Measurements from ENCODE around the gene PDE4D.
"Not testable (repeated sequence)": the region's sequence is repeated elsewhere in the genome, so short reads cannot be mapped to it uniquely, and the experiment has no call there.

The PDE4D gene

DNA sequence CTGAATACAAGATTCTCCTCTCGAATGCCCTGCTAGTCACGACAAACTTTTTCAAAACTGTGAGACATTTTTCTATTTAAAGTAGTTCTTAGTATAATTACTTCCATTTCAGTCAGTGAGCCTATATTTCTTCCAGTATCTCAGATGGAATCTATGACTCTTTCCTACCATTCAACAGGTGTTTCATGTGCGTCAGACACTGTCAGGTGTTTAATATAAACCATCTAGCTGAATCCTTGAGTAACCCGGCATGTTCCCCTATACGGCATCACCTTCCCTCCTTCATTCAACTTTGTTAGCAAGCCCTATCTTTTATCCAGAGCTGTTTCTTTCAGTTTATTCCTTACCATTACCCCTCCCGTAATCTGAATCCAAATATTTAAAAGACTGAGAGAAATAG lies 891.8 kb downstream of the PDE4D start:
- no peak for DNase-seq (ENCODE audit: low spot score)

DNA sequence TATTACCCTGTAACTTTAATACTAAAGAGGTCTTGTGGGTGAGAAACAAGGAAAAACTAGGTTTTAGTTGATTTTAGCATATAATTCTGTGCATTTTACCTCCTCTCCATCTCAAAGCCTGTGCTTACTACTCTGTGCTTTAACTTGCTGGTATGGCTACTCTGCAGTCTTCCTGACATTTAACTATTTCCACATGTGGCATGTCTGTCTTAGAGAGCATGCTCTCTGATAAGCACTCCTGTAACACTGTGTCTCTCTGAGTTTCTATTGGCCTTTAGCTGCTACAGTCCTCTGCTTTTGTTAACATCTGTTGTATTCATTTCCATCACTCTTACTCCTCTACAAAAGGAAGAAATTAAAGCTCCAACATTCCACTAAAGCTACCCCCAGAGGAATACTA lies 892.4 kb downstream of the PDE4D start:
- no peak for DNase-seq (ENCODE audit: low spot score)

DNA sequence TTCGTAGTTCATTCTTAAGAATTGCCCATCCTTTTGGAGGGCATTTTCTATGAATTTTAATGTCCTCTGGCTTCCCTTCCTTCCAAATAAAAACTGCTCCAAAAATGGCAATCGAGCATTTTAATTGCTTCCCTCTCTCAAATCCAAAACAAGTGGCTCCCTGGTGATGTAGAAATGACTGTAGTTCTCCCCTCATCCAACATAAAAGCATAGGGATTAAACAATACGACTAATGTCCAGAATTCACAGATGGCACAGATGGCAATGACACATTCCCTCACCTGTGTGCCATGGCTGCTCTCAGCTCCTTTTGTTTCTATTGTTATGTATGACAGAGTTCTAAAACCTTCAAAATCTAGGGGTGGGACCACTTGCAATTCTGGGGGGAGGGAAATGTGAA lies 893.3 kb downstream of the PDE4D start:
- no peak for DNase-seq (ENCODE audit: low spot score)

DNA sequence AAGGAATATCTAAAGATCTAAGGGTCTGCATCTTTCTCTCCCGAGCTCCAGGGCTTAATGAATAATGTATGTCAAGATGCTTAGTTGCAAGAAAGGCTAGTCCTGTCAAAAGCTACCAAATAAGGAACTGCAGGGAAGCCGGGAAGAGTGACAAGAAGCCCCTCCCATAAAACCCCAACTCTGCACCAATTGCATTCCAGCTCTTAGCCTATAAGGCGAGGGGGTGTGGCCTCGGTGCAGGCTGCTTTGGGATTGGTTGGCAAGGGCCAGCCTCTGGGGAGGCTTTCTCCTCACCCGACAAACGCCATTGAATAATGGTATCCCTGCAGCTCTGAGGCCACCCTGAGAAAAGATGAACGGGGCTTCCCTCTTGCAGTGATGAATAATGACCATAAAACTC lies 893.7 kb downstream of the PDE4D start:
- no peak for DNase-seq (ENCODE audit: low spot score)

DNA sequence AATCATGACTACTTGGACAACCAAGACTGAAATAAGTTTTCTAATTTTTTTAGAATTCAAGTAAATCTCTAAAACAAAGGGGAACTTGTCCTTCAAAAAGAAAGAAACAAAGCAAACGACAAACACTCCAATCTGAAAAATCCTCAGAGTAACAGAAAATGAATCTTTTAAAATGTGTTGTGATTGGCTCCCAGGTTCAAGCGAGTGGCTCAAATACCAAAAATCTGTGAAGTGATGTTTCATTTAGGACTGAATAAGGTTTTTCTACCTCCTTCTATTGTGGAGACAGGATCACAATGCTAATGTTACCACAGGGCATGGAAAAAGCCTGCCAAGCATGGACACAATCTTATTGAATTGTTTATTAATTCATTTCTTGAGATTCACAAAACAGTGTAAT lies 895.0 kb downstream of the PDE4D start:
- no peak for DNase-seq (ENCODE audit: low spot score)

DNA sequence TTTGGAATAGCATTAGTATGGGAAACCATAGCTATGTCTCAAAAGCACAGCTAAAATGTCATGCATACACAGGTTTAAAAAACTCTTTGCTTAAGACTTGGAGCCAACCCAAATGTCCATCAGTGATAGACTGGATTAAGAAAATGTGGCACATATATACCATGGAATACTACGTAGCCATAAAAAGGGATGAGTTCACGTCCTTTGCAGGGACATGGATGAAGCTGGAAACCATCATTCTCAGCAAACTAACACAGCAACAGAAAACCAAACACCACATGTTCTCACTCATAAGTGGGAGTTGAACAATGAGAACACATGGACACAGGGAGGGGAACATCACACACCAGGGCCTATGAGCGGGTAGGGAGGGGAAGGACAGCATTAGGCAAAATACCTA lies 897.7 kb downstream of the PDE4D start:
- not testable (repeated sequence) for DNase-seq (ENCODE audit: low spot score)

DNA sequence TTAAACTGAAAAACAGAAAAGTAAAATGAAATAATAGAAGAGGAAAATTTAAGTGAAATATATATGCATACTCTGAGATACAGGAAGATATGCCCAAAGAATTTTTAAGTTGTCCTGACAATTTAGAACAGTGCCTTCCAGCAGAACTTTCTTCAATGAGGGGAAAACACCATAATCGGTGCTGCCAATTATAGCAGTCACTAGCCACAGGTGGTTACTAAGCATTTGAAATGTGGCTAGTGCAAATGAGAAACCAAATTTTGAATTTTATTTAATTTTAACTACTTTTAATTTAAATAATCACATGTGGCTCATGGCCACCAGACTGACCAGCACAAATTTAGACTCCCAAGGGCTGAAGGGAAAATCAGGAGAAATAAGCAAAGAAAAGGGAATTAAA lies 900.1 kb downstream of the PDE4D start:
- no peak for DNase-seq (ENCODE audit: low spot score)

DNA sequence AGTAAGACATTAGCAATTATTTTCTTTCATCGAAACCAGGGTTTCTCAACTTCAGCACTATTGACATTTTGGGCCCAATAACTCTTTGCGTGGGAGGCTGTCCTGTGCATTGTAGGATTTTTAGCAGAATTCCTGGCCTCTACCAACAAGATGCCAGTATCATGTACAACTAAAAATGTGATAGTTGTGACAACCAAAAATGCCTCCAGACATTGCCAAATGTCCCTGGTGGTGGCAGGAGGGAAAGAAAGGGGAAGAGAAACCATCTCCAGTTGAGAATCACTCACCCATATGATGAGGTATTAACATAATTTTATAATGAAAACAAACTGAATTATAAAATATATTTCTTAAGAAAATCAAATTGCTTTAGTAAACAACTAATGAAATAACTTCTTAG lies 904.6 kb downstream of the PDE4D start:
- DNase-seq (ENCODE audit: low spot score), result no peak

DNA sequence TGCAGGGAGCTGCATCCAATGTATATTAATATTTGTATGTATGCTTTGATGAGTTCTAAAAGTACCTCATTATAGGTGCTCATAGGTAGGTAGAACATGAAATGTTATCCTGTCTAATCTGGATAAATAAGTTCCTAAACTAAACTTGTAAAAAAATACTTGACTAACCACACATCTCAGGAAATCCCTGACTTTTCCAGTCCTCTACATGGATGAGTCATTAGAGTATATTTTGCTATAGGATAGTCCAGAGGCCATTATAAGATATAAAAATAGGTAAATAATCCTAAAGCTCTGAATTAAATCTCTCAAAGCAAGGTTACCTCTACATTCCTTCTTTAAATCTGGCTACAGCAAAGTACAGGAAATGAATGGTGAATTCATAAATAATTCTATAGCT lies 906.3 kb downstream of the PDE4D start:
- no peak for DNase-seq (ENCODE audit: low spot score)

DNA sequence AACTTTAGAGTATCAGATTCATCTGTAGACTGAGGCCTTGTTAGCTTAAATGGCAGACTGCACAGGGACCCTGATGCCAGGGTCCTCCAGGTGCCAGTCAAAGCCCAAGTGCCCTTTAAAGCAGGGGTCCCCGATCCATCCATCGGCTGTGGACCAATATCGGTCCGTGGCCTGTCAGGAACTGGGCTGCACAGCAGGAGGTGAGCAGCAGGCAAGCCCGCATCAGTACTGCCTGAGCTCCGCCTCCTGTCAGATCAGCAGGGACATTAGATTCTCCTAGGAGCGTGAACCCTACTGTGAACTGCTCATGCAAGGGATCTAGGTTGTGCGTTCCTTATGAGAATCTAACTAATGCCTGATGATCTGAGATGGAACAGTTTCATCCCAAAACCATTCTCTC lies 907.2 kb downstream of the PDE4D start:
- DNase-seq (ENCODE audit: low spot score), result no peak

DNA sequence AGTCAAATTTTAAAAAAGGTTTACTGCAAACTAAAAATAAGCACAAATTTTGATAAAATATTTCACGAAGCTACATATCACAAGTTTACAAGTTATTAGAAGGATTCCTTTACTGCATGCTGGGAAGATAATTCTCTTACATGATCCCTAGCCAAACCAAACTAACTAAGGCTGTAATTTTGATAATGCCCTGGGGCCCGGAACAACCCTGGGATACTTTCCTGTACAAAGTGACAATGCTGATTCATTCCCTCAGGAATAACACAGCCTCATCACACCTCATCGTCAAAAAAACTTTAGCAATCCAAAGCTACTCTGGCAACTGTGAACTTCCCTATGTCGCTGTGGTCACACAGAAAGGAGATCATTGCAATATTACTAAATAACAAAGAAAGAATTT lies 907.8 kb downstream of the PDE4D start:
- DNase-seq (ENCODE audit: low spot score), result no peak

DNA sequence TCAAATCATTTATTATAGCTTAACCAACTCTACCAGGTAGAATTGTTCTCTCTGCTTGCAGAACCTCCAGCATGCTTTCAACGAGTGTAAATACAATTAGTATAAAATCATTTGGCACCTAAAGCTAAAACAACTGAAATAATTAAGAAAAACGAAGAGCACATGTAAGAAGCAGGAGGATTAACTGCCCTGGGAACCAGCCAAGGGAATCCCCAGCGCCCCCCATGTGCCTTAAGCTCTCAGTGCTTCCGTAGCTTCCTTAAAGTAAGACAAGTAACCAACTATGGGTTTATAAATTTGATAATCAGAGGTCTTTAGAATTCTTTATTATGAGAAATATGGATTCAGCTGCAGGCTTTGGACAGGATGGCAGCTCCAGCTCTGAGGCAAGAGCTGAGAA lies 908.2 kb downstream of the PDE4D start:
- no peak for DNase-seq (ENCODE audit: low spot score)

DNA sequence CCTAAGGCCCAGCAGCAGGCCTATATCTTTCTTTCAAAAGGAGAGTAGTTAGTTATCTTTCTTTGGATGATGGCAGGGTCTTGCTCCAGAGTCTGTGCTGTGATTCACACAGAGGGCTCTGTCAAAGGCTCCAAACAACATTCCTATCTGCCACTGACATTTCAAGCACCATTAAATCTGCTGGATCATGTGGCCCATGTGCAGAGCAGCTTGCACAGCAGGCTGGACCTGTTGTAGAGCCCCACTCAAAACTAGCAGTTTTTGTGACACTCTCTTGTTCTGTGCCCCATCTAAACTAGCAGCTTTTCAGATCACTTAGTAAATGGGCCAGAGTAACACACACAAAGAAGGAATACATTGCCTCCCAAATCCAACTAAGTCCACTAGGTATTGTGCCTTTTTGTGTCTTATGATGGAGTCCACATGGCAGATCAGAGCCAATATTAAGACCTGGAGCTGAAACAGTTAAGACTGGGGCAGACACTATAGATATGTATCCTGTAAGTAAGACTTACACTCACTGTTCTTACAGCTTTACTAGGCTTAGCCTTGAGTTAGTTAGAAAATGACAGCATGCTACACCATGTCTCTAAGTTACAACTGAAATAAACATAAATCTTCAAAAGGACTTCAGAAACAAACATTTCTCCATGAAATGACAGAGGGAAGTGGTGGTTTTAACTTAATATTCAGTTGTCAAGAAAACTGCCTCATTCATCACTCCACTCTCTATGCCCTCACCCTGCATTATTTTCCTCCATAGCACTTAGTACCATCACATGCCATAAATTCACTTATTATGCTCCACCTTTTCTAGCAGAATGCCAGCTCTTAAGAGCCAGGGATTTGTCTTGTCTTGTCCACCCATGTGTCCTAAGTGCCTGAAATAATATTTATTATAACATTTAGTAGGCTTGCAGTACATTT lies 909.7 kb downstream of the PDE4D start:
- no peak for DNase-seq (ENCODE audit: low spot score)

DNA sequence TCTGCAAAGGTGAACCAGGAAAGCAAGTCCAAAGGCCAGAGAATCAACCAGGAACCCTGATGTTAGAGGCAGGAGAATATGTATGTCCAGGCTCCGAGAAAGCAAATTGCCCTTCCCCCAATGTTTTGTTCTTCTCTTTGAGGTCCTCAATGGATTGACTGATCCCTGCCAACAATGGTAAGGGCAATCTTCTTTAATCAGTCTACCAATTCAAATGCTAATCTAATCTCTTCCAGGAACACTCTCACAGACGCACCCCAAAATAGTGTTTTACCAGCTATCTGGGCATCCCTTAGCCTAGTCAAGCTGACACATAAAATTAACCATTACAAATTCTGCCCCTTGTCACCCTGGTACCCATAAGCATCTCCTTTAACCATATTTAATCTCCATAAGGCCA lies 912.6 kb downstream of the PDE4D start:
- DNase-seq (ENCODE audit: low spot score), result no peak

DNA sequence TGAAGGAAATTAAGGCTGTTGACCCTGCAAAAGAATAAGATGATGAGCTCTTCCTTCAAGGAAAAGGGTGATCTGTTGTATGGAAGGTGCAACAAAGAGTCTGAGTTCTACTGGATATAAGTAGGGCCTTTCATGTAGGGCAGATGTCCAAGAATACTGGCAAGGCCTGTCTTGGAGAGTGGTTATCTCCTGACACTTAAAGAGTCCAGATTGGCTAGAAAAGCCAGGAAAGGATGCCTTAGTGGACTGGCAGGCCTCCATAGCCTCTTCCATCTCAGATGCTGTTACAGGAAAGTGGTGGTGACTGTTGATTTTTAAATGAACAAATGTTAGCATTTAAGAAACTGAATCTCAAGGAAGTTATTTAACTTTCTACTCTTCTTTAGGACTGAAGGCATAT lies 914.4 kb downstream of the PDE4D start:
- no peak for DNase-seq (ENCODE audit: low spot score)

DNA sequence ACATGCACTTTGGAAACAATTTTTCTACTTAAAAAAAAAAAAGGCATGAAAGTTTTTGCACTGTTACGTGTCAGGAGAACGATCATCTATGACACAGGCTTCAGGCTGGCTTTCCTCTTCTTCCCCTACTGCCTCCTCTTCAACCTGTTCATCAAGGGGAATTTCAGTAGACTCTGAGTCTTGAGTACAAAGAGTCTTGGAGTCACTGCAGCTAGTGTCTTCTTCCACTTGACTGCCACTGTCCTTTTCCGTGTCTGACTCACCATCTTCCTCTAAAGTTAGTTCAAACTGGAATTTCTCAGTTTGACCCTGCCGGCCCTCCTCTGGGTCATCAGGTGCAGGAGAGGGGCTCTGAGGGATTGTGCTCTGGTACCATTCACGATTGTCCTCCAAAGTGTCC lies 918.9 kb downstream of the PDE4D start:
- DNase-seq (ENCODE audit: low spot score), result no peak

DNA sequence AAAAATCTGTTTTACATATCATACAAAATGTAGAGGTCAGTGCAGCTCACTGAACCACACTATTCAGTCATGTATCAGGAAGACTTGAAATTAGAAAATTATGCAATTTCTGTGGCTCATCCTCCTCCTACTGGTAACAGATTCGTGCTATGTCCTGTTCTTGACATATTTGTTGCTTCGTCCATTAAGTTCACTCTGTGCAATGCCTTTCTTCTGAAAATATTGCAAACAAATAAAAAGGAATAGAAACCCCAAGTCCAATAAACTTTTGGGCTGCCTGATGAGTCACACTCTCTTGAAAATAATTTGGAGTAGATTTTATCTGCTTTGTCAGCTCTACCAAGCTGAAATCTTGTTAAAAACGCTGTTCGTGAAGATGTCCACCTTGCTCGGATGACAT lies 919.4 kb downstream of the PDE4D start:
- DNase-seq (ENCODE audit: low spot score), result no peak

DNA sequence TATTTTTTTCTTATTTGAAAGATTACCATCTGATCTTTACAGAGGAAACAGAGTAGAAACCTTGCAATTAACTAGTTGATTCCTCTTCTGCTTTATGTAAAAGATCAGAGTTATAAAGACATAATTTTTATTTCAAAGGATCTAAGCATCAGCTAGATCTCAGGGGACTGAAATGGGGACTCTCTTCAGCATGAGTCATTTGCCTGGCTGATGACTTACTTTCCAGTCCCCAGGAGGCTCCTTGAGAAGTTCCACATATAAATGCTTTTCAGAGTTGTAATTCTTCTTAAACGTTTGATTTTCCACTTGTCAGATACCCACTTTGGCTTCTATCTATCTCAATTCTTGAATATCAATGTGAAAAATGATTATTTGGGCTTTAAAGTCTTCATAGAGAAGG lies 921.2 kb downstream of the PDE4D start:
- DNase-seq (ENCODE audit: low spot score), result no peak

DNA sequence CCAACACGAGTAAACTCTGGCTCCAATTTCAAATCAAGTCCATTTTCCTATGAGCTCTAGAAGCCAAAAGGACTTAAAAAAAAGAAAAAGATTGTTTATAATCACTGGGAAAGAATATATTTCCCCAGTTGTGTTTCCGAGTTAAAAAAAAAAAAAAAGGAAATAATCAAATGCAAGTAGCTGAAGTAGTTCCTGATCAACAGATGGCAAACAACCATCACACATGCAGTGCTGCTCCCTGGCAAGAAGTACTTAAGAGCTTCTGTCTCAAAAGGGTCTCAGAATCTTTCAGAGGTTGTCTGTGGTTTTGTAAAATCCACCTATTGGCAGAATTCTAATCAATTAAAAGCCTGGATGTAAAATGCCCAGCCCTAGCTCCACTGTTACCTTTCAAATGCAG lies 922.8 kb downstream of the PDE4D start:
- no peak for DNase-seq (ENCODE audit: low spot score)

DNA sequence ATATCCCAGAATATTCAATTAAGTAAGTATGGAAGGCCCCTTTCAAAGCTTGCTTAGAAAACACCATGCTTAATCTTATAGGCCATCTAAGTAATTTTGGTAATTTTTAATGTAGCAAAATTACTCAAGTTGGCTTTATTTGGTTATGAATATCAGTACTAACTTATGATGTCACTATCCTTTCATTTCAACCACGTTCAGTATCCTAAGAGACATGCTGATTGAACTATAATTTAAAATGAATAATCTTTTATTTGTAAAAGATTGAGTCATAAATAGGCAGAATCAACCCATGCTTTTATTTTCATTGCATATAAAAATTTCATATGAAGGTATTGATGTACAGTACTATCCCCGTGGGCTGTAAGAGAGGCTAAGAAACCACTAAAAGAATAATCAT lies 923.7 kb downstream of the PDE4D start:
- no peak for DNase-seq (ENCODE audit: low spot score)

DNA sequence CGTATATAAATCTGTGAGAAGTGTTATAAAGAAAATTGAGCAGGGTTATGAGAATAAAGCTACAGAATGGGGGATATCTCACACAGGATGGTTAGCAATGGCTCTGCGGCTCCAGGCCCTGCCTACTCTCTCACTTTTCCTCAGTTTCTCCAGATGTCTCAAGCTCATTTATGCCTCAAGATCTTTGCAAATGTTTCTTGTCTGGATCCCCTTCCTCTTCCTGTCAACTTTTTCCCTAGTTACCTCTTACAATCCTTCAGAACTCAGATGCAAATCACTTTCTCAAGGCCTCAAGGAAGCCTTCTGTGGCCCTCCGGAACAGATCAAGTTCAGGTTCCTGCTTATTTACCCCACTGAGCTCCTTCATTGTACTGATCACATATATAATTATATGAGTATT lies 924.3 kb downstream of the PDE4D start:
- no peak for DNase-seq (ENCODE audit: low spot score)

DNA sequence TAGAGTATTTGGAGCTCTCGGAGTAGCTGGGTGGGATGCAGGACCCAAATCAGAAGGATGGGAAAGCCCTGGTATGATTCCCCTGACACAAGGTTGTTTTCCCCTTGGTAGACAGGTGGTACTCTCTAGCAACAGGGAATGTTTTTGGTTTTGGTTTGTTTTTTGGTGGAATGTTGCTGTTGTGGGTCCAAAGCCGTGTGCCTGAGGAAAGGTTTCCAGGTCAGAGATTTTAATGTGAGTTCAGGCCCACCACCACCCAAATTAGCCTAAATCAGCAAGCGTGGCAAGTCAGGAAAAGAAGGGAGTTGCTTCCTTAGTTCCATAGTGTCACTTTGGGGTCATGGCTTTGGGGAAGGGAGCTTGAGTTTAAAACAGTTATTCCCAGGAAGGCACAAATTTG lies 925.2 kb downstream of the PDE4D start:
- no peak for DNase-seq (ENCODE audit: low spot score)

DNA sequence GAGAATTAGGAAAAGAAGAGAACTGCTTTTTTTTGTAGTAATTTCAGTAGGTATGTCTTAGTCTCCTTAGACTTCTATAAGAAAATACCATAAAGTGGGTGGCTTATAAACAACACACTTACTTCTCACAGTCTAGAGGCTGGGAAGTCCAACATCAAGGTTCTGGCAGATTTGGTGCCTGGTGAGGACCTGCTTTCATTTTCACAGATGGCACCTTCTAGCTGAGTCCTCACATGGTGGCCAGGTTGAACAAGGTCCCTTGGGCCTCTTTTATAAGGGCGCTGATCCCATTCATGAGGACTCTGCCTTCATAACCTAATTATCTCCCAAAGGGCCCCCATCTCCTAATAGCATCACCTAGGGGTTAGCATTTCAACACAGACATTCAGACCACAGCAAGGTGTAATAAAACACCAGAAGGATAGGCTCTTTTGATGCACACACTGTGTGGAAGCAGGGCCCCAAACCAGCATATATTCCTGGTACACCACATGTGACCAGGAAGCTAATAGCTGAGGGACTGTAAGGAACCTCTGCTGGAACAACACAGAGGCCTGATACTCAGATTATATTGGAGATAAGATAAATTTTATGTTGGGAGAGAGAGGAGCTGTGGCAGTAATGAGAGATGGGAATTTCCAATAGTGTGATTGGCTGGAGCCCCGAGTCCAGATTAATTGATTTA lies 925.8 kb downstream of the PDE4D start:
- DNase-seq (ENCODE audit: low spot score), result no peak
